HG02763 (cell line): ENCODE data around the gene FRMD1.

Experiments
- ATAC-seq: cut with Tn5 transposase; IDR thresholded peaks from one replicate; pipeline ENCODE4 v1.9.1; 2021; ENCODE audit warnings: mild to moderate bottlenecking, moderate library complexity; ENCODE audit not compliant: unreplicated experiment

The FRMD1 gene

GRCh38 chr6:168078943-168079405 is at the start of gene FRMD1:
FRMD1 (minus strand) TSS chr6:168079212; CDS start chr6:168079094, 118 bp downstream.
- no peak for ATAC-seq

GRCh38 chr6:168128006-168128630 is 49.1 kb upstream of the FRMD1 start:
- no peak for ATAC-seq

GRCh38 chr6:168127384-168127868 is 48.4 kb upstream of the FRMD1 start:
- no peak for ATAC-seq

- ATAC-seq: no peak
Measured at GRCh38 chr6:168126566-168127383, 47.8 kb upstream of the FRMD1 start.

GRCh38 chr6:168125429-168126001 is 46.5 kb upstream of the FRMD1 start:
- no peak for ATAC-seq

GRCh38 chr6:168124921-168125320 is 45.9 kb upstream of the FRMD1 start:
- ATAC-seq: no peak

- no peak for ATAC-seq
Measured at GRCh38 chr6:168124158-168124557, 45.1 kb upstream of the FRMD1 start.

GRCh38 chr6:168123165-168123911 is 44.3 kb upstream of the FRMD1 start:
- no peak for ATAC-seq

GRCh38 chr6:168122521-168122920 is 43.5 kb upstream of the FRMD1 start:
- no peak for ATAC-seq

GRCh38 chr6:168122011-168122410 is 43.0 kb upstream of the FRMD1 start:
- ATAC-seq: no peak

- no peak for ATAC-seq
Measured at GRCh38 chr6:168121303-168121665, 42.3 kb upstream of the FRMD1 start.

GRCh38 chr6:168120390-168121302 is 41.6 kb upstream of the FRMD1 start:
- no peak for ATAC-seq

GRCh38 chr6:168119539-168119938 is 40.5 kb upstream of the FRMD1 start:
- no peak for ATAC-seq

- ATAC-seq: no peak
Measured at GRCh38 chr6:168118935-168119334, 39.9 kb upstream of the FRMD1 start.

GRCh38 chr6:168117942-168118341 is 38.9 kb upstream of the FRMD1 start:
- ATAC-seq: no peak

- ATAC-seq: no peak
Measured at GRCh38 chr6:168116975-168117899, 38.2 kb upstream of the FRMD1 start.

GRCh38 chr6:168116438-168116974 is 37.5 kb upstream of the FRMD1 start:
- ATAC-seq: no peak

GRCh38 chr6:168115748-168116437 is 36.9 kb upstream of the FRMD1 start:
- no peak for ATAC-seq
